Airway epithelial cell (primary cell): ENCODE measurements around the gene MAPK11. TPM values are rescaled to one million over a fixed set of nuclear protein-coding genes. Genes with fewer than 3 reads are reported as not detected.

Experiments used
- total RNA-seq: library from RNA; depleted of rRNA; stranded (reverse); fragments of >200 nt; gene quantifications from 2 replicates; pipeline ENCODE4 v1.2.3, GENCODE V29; 2015

Gene MAPK11
- 3.5 and 7.8 TPM in 2 replicates for total RNA-seq

GRCh38 chr22:50269970-50270665, at the start of gene MAPK11:
Gene MAPK11 (minus strand): TSS chr22:50270380. CDS start chr22:50270292, 88 bp downstream.

GRCh38 chr22:50306753-50307749, 36.9 kb upstream of the MAPK11 start, which contains the start of gene PLXNB2:
Gene PLXNB2 (minus strand): TSS chr22:50307646. CDS start chr22:50290584, 17,062 bp downstream.

GRCh38 chr22:50261615-50262459, 8.3 kb downstream of the MAPK11 start, which contains the start of gene MAPK12:
Gene MAPK12 (minus strand): TSS chr22:50261683. CDS start chr22:50261509, 174 bp downstream.

GRCh38 chr22:50250555-50251476, 19.4 kb downstream of the MAPK11 start, which contains the start of gene HDAC10:
Gene HDAC10 (minus strand): TSS chr22:50251265. CDS start chr22:50251032, 233 bp downstream.

GRCh38 chr22:50244420-50245213, 25.6 kb downstream of the MAPK11 start, which contains the start of gene TUBGCP6:
Gene TUBGCP6 (minus strand): TSS chr22:50245023. CDS start chr22:50244459, 564 bp downstream.

Other genes starting within 250 kb of the MAPK11 start
- not detected in 2 replicates for gene TTLL8, start 212.1 kb downstream of the MAPK11 start, total RNA-seq
- gene MLC1, start 185.0 kb downstream of the MAPK11 start, total RNA-seq, result 0.37 TPM in 1 of 2 replicates, not detected in the other
- 0.07 and 0.98 TPM in 2 replicates for gene MOV10L1, start 180.4 kb downstream of the MAPK11 start, total RNA-seq
- gene PANX2, start 99.6 kb downstream of the MAPK11 start, total RNA-seq, result 0.46 and 0.71 TPM in 2 replicates
- gene TRABD, start 84.5 kb downstream of the MAPK11 start, total RNA-seq, result 54.1 and 59.9 TPM in 2 replicates
- gene SELENOO, start 69.4 kb downstream of the MAPK11 start, total RNA-seq, result 54.4 and 60.5 TPM in 2 replicates
- 14.5 and 25.8 TPM in 2 replicates for gene TUBGCP6, start 25.4 kb downstream of the MAPK11 start, total RNA-seq
- 26.7 and 37.4 TPM in 2 replicates for gene HDAC10, start 19.1 kb downstream of the MAPK11 start, total RNA-seq
- gene MAPK12, start 8.7 kb downstream of the MAPK11 start, total RNA-seq, result 17.8 and 19.5 TPM in 2 replicates
- gene PLXNB2, start 37.3 kb upstream of the MAPK11 start, total RNA-seq, result 184 and 221 TPM in 2 replicates
- 0.37 and 1.3 TPM in 2 replicates for gene DENND6B, start 56.6 kb upstream of the MAPK11 start, total RNA-seq
- gene PPP6R2, start 72.9 kb upstream of the MAPK11 start, total RNA-seq, result 45.2 and 49.7 TPM in 2 replicates
- 62.7 and 82.7 TPM in 2 replicates for gene SBF1, start 204.7 kb upstream of the MAPK11 start, total RNA-seq
- gene ADM2, start 211.2 kb upstream of the MAPK11 start, total RNA-seq, result 1.4 and 1.6 TPM in 2 replicates
- gene MIOX, start 216.5 kb upstream of the MAPK11 start, total RNA-seq, result not detected in 2 replicates
- gene LMF2, start 237.3 kb upstream of the MAPK11 start, total RNA-seq, result 46.5 and 55.9 TPM in 2 replicates
- gene NCAPH2, start 237.8 kb upstream of the MAPK11 start, total RNA-seq, result 38.6 and 55.7 TPM in 2 replicates